ENCODE data around the gene CHPF.

CHPF gene

GRCh38 chr2:219499058-219499307 lies 44.6 kb downstream of the CHPF start:
- Histone ChIP-seq H3K27me3 (ENCODE audit: control insufficient read depth, insufficient read depth, low read length) (peaks cover 42% of the 10 kb centered on the region), H3K27ac (ENCODE audit: low read depth, low read length) (peak overlapping the region; percentile 75; the same call in 1 of the 2 replicates), H3K9me3 (ENCODE audit: control insufficient read depth, insufficient read depth, low read depth, low read length) (no peaks in the 10 kb centered on the region), H3K4me1 (ENCODE audit: control insufficient read depth, insufficient read depth, low read length) (peaks cover 54% of the 10 kb centered on the region), H3K9ac (ENCODE audit: low read length) (peak overlapping the region; percentile 73), H3K4me3 (ENCODE audit: low read depth, low read length) (peak overlapping the region; percentile 79), H3K36me3 (ENCODE audit: control insufficient read depth, insufficient read depth, low read length) (peaks cover 9% of the 10 kb centered on the region; the same call in 1 of the 2 replicates)

GRCh38 chr2:219498280-219499057 lies 45.1 kb downstream of the CHPF start, which contains the start of gene GMPPA:
Gene GMPPA, plus strand, starts transcription at chr2:219498891. Its CDS starts 1,085 bp downstream, at chr2:219499976.
- Histone ChIP-seq H3K9ac (ENCODE audit: low read length) (peak within 1 kb of the TSS; percentile 73), H3K9me3 (ENCODE audit: control insufficient read depth, insufficient read depth, low read depth, low read length) (no peaks in the 10 kb centered on the region), H3K27me3 (ENCODE audit: control insufficient read depth, insufficient read depth, low read length) (peaks cover 48% of the 10 kb centered on the region), H3K4me3 (ENCODE audit: low read depth, low read length) (peak within 1 kb of the TSS; percentile 79), H3K27ac (ENCODE audit: low read depth, low read length) (peak within 1 kb of the TSS; percentile 75; the same call in 1 of the 2 replicates), H3K36me3 (ENCODE audit: control insufficient read depth, insufficient read depth, low read length) (peaks cover 4% of the 10 kb centered on the region; the same call in 1 of the 2 replicates), H3K4me1 (ENCODE audit: control insufficient read depth, insufficient read depth, low read length) (peaks cover 54% of the 10 kb centered on the region)

- Histone ChIP-seq H3K27ac (ENCODE audit: low read depth, low read length) (no peak overlapping the region), H3K9me3 (ENCODE audit: control insufficient read depth, insufficient read depth, low read depth, low read length) (no peaks in the 10 kb centered on the region), H3K4me1 (ENCODE audit: control insufficient read depth, insufficient read depth, low read length) (peaks cover 54% of the 10 kb centered on the region), H3K4me3 (ENCODE audit: low read depth, low read length) (peak overlapping the region; percentile 79), H3K36me3 (ENCODE audit: control insufficient read depth, insufficient read depth, low read length) (no peaks in the 10 kb centered on the region), H3K27me3 (ENCODE audit: control insufficient read depth, insufficient read depth, low read length) (peaks cover 55% of the 10 kb centered on the region), H3K9ac (ENCODE audit: low read length) (peak overlapping the region; percentile 47)
These were observed 45.9 kb downstream of the CHPF start for GRCh38 chr2:219497495-219498279.

GRCh38 chr2:219496825-219497494 lies 46.6 kb downstream of the CHPF start:
- Histone ChIP-seq H3K36me3 (ENCODE audit: control insufficient read depth, insufficient read depth, low read length) (no peaks in the 10 kb centered on the region), H3K27me3 (ENCODE audit: control insufficient read depth, insufficient read depth, low read length) (peaks cover 61% of the 10 kb centered on the region), H3K9ac (ENCODE audit: low read length) (peak overlapping the region; percentile 5), H3K4me1 (ENCODE audit: control insufficient read depth, insufficient read depth, low read length) (peaks cover 50% of the 10 kb centered on the region), H3K27ac (ENCODE audit: low read depth, low read length) (no peak overlapping the region), H3K4me3 (ENCODE audit: low read depth, low read length) (peak overlapping the region; percentile 79), H3K9me3 (ENCODE audit: control insufficient read depth, insufficient read depth, low read depth, low read length) (no peaks in the 10 kb centered on the region)

- peak overlapping the region; percentile 79 for H3K4me3 ChIP-seq (ENCODE audit: low read depth, low read length)
- H3K4me1 ChIP-seq (ENCODE audit: control insufficient read depth, insufficient read depth, low read length) = peaks cover 44% of the 10 kb centered on the region
- no peaks in the 10 kb centered on the region for H3K36me3 ChIP-seq (ENCODE audit: control insufficient read depth, insufficient read depth, low read length)
- no peak overlapping the region for H3K27ac ChIP-seq (ENCODE audit: low read depth, low read length)
- H3K9me3 ChIP-seq (ENCODE audit: control insufficient read depth, insufficient read depth, low read depth, low read length) = no peaks in the 10 kb centered on the region
- peaks cover 61% of the 10 kb centered on the region for H3K27me3 ChIP-seq (ENCODE audit: control insufficient read depth, insufficient read depth, low read length)
- H3K9ac ChIP-seq (ENCODE audit: low read length) = no peak overlapping the region
These were observed 47.3 kb downstream of the CHPF start for GRCh38 chr2:219496247-219496824.

- Histone ChIP-seq H3K36me3 (ENCODE audit: control insufficient read depth, insufficient read depth, low read length) (no peaks in the 10 kb centered on the region), H3K9ac (ENCODE audit: low read length) (no peak overlapping the region), H3K4me3 (ENCODE audit: low read depth, low read length) (no peak overlapping the region), H3K4me1 (ENCODE audit: control insufficient read depth, insufficient read depth, low read length) (peaks cover 42% of the 10 kb centered on the region), H3K27ac (ENCODE audit: low read depth, low read length) (no peak overlapping the region), H3K27me3 (ENCODE audit: control insufficient read depth, insufficient read depth, low read length) (peaks cover 61% of the 10 kb centered on the region), H3K9me3 (ENCODE audit: control insufficient read depth, insufficient read depth, low read depth, low read length) (no peaks in the 10 kb centered on the region)
These were observed 48.0 kb downstream of the CHPF start for GRCh38 chr2:219495531-219496122.

- Histone ChIP-seq H3K4me3 (ENCODE audit: low read depth, low read length) (no peak overlapping the region), H3K9me3 (ENCODE audit: control insufficient read depth, insufficient read depth, low read depth, low read length) (no peaks in the 10 kb centered on the region), H3K27me3 (ENCODE audit: control insufficient read depth, insufficient read depth, low read length) (peaks cover 61% of the 10 kb centered on the region), H3K9ac (ENCODE audit: low read length) (no peak overlapping the region), H3K36me3 (ENCODE audit: control insufficient read depth, insufficient read depth, low read length) (no peaks in the 10 kb centered on the region), H3K27ac (ENCODE audit: low read depth, low read length) (no peak overlapping the region), H3K4me1 (ENCODE audit: control insufficient read depth, insufficient read depth, low read length) (peaks cover 37% of the 10 kb centered on the region)
These were observed 48.6 kb downstream of the CHPF start for GRCh38 chr2:219494952-219495530.

- H3K27me3 ChIP-seq (ENCODE audit: control insufficient read depth, insufficient read depth, low read length) = peaks cover 63% of the 10 kb centered on the region
- no peaks in the 10 kb centered on the region for H3K36me3 ChIP-seq (ENCODE audit: control insufficient read depth, insufficient read depth, low read length)
- H3K4me3 ChIP-seq (ENCODE audit: low read depth, low read length) = no peak overlapping the region
- no peak overlapping the region for H3K9ac ChIP-seq (ENCODE audit: low read length)
- no peak overlapping the region for H3K27ac ChIP-seq (ENCODE audit: low read depth, low read length)
- no peaks in the 10 kb centered on the region for H3K9me3 ChIP-seq (ENCODE audit: control insufficient read depth, insufficient read depth, low read depth, low read length)
- H3K4me1 ChIP-seq (ENCODE audit: control insufficient read depth, insufficient read depth, low read length) = peaks cover 26% of the 10 kb centered on the region
These were observed 50.5 kb downstream of the CHPF start for GRCh38 chr2:219493086-219493485.

- Histone ChIP-seq H3K4me1 (ENCODE audit: control insufficient read depth, insufficient read depth, low read length) (peaks cover 26% of the 10 kb centered on the region), H3K9ac (ENCODE audit: low read length) (no peak overlapping the region), H3K36me3 (ENCODE audit: control insufficient read depth, insufficient read depth, low read length) (no peaks in the 10 kb centered on the region), H3K27ac (ENCODE audit: low read depth, low read length) (no peak overlapping the region; the same call in 1 of the 2 replicates), H3K4me3 (ENCODE audit: low read depth, low read length) (no peak overlapping the region), H3K9me3 (ENCODE audit: control insufficient read depth, insufficient read depth, low read depth, low read length) (no peaks in the 10 kb centered on the region), H3K27me3 (ENCODE audit: control insufficient read depth, insufficient read depth, low read length) (peaks cover 63% of the 10 kb centered on the region)
These were observed 51.0 kb downstream of the CHPF start for GRCh38 chr2:219492575-219492974.

GRCh38 chr2:219491278-219491963 lies 52.2 kb downstream of the CHPF start:
- H3K27ac ChIP-seq (ENCODE audit: low read depth, low read length) = no peak overlapping the region
- no peak overlapping the region for H3K4me3 ChIP-seq (ENCODE audit: low read depth, low read length)
- H3K9me3 ChIP-seq (ENCODE audit: control insufficient read depth, insufficient read depth, low read depth, low read length) = no peaks in the 10 kb centered on the region
- no peak overlapping the region for H3K9ac ChIP-seq (ENCODE audit: low read length)
- peaks cover 63% of the 10 kb centered on the region for H3K27me3 ChIP-seq (ENCODE audit: control insufficient read depth, insufficient read depth, low read length)
- no peaks in the 10 kb centered on the region for H3K36me3 ChIP-seq (ENCODE audit: control insufficient read depth, insufficient read depth, low read length)
- H3K4me1 ChIP-seq (ENCODE audit: control insufficient read depth, insufficient read depth, low read length) = peaks cover 20% of the 10 kb centered on the region

All from HUES6 (cell line).